ENCODE measurements around the gene CLIC5. TPM values are rescaled to one million over a fixed set of nuclear protein-coding genes. Genes with fewer than 3 reads are reported as not detected.

The CLIC5 gene
- total RNA-seq, 4 donors from 2014 or later: 0.45 to 2.6 (median 1.6) TPM

Other genes starting within 250 kb of the CLIC5 start
- 10 to 100 TPM in 1 of 4 donors, 1 to 10 TPM in 3; 2.2 to 11.0 (median 5.4) TPM for gene ENPP4, start 114.1 kb upstream of the CLIC5 start, total RNA-seq
- 1 to 10 TPM in 3 of 4 donors, under 1 TPM in 1; 0.98 to 4.5 (median 3.1) TPM for gene ENPP5, start 155.1 kb upstream of the CLIC5 start, total RNA-seq

Data from suprapubic skin (tissue), 4 donors.